ENCODE results near the gene WDFY4.

WDFY4 gene

DNA sequence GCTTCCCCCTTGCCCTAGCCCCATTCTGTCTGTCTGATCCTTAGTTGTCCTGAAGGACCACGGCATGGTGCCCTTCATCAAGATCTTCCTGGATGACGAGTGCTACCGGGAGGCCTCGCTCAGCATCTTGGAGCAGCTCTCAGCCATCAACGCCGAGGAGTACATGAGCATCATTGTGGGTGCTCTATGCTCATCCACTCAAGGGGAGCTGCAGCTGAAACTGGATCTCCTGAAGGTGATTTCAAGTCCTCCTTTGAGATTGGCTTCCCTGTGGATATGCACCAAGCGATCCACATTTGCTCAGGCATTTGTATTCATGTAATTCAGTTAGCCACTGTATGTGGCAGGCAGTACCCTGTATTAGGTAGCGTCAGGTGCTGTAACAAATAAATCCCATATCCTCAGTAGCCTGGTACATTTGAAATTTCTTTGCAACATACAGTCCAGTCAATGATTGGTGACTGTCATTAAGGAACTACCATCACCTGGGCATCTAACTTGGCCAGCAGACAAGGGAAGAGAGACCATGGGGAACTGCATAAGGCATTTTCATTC, 51.2 kb downstream of the WDFY4 start:
- H3K9ac ChIP-seq (ENCODE audit: low read length): no peak overlapping the region
- no peak overlapping the region for H2BK120ac ChIP-seq (ENCODE audit: insufficient read depth, low read length, poor library complexity)
- no peaks in the 10 kb centered on the region for H3K79me1 ChIP-seq (ENCODE audit: low read length)
- no peak overlapping the region for H4K8ac ChIP-seq (ENCODE audit: low read depth, low read length)
- no peak overlapping the region for H3K27ac ChIP-seq (ENCODE audit: low read depth, low read length)
- H2BK5ac ChIP-seq (ENCODE audit: low read depth, low read length, poor library complexity): no peak overlapping the region
- H3K27me3 ChIP-seq (ENCODE audit: insufficient read depth, low read length): no peaks in the 10 kb centered on the region
- peaks cover 4% of the 10 kb centered on the region for H3K9me3 ChIP-seq (ENCODE audit: insufficient read depth, low read depth, low read length)
- H3K4me3 ChIP-seq (ENCODE audit: low read depth, low read length): no peak overlapping the region
- H4K91ac ChIP-seq (ENCODE audit: low read depth, low read length): no peak overlapping the region
- H2AK5ac ChIP-seq (ENCODE audit: low read length): no peak overlapping the region
- H3K14ac ChIP-seq (ENCODE audit: low read length): no peak overlapping the region
- H3K4me2 ChIP-seq (ENCODE audit: low read length): no peak overlapping the region
- no peak overlapping the region for H3K18ac ChIP-seq (ENCODE audit: low read length)
- no peak overlapping the region for H3K23ac ChIP-seq (ENCODE audit: low read length)
- H3K79me2 ChIP-seq (ENCODE audit: control insufficient read depth, insufficient read depth, low read length, poor library complexity): no peaks in the 10 kb centered on the region
- no peaks in the 10 kb centered on the region for H3K4me1 ChIP-seq (ENCODE audit: control insufficient read depth in 1 of 2, insufficient read depth in 2 of 2, low read length in 2 of 2)
- H3K4ac ChIP-seq (ENCODE audit: low read depth, low read length): no peak overlapping the region
- no CpG with 5 or more reads among the region's 8 CpGs for whole genome bisulfite sequencing (ENCODE audit: extremely low coverage, insufficient coverage, insufficient read length)
- DNase-seq: no peak
- no peak overlapping the region for H4K12ac ChIP-seq (ENCODE audit: low read depth, low read length)
- H2BK12ac ChIP-seq (ENCODE audit: low read length): no peak overlapping the region
- no peaks in the 10 kb centered on the region for H3K36me3 ChIP-seq (ENCODE audit: control insufficient read depth in 1 of 2, insufficient read depth in 2 of 2, low read length in 2 of 2)
- no peak overlapping the region for H2AFZ ChIP-seq (ENCODE audit: insufficient read depth, low read length, poor library complexity)

GRCh38 chr10:48736596-48736995, 51.9 kb downstream of the WDFY4 start:
- Histone ChIP-seq H3K4ac (ENCODE audit: low read depth, low read length) (no peak overlapping the region), H3K18ac (ENCODE audit: low read length) (no peak overlapping the region), H2AK5ac (ENCODE audit: low read length) (no peak overlapping the region), H3K36me3 (ENCODE audit: control insufficient read depth in 1 of 2, insufficient read depth in 2 of 2, low read length in 2 of 2) (no peaks in the 10 kb centered on the region), H3K4me3 (ENCODE audit: low read depth, low read length) (no peak overlapping the region), H3K9me3 (ENCODE audit: insufficient read depth, low read depth, low read length) (peaks cover 1% of the 10 kb centered on the region), H3K27ac (ENCODE audit: low read depth, low read length) (no peak overlapping the region), H4K91ac (ENCODE audit: low read depth, low read length) (no peak overlapping the region), H3K79me2 (ENCODE audit: control insufficient read depth, insufficient read depth, low read length, poor library complexity) (no peaks in the 10 kb centered on the region), H3K23ac (ENCODE audit: low read length) (no peak overlapping the region), H3K9ac (ENCODE audit: low read length) (no peak overlapping the region), H3K27me3 (ENCODE audit: insufficient read depth, low read length) (no peaks in the 10 kb centered on the region), H2AFZ (ENCODE audit: insufficient read depth, low read length, poor library complexity) (no peak overlapping the region), H4K8ac (ENCODE audit: low read depth, low read length) (no peak overlapping the region), H2BK12ac (ENCODE audit: low read length) (no peak overlapping the region), H4K12ac (ENCODE audit: low read depth, low read length) (no peak overlapping the region), H3K4me1 (ENCODE audit: control insufficient read depth in 1 of 2, insufficient read depth in 2 of 2, low read length in 2 of 2) (no peaks in the 10 kb centered on the region), H2BK5ac (ENCODE audit: low read depth, low read length, poor library complexity) (no peak overlapping the region), H3K4me2 (ENCODE audit: low read length) (no peak overlapping the region), H2BK120ac (ENCODE audit: insufficient read depth, low read length, poor library complexity) (no peak overlapping the region), H3K14ac (ENCODE audit: low read length) (no peak overlapping the region), H3K79me1 (ENCODE audit: low read length) (no peaks in the 10 kb centered on the region)
- DNase-seq: no peak
- no CpG with 5 or more reads among the region's 1 CpG for WGBS (ENCODE audit: extremely low coverage, insufficient coverage, insufficient read length)

DNA sequence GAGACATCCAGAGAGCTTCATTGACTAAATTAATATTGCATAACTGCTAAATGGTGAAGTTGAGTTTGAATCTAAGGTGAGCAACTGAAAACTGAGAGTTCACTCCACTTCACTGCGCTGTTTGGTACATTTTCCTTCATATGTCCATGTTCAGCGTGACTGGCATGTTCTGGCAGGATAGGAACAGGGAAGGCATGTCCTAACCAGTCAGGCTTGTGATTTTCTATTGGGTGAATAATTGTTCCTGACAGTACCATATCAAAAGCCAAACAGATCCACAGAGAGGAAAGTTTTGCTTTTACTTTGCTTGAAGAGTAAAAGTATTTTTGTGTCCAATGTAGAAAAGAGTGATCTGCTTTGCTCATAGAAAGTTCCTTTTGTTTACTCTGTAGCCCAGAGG, 53.2 kb downstream of the WDFY4 start:
- no peaks in the 10 kb centered on the region for H3K27me3 ChIP-seq (ENCODE audit: insufficient read depth, low read length)
- no peak overlapping the region for H3K14ac ChIP-seq (ENCODE audit: low read length)
- H2BK5ac ChIP-seq (ENCODE audit: low read depth, low read length, poor library complexity): no peak overlapping the region
- no peak overlapping the region for H4K91ac ChIP-seq (ENCODE audit: low read depth, low read length)
- no peak overlapping the region for H3K23ac ChIP-seq (ENCODE audit: low read length)
- H3K4me1 ChIP-seq (ENCODE audit: control insufficient read depth in 1 of 2, insufficient read depth in 2 of 2, low read length in 2 of 2): no peaks in the 10 kb centered on the region
- no peak overlapping the region for H2AFZ ChIP-seq (ENCODE audit: insufficient read depth, low read length, poor library complexity)
- no peaks in the 10 kb centered on the region for H3K79me1 ChIP-seq (ENCODE audit: low read length)
- WGBS (ENCODE audit: extremely low coverage, insufficient coverage, insufficient read length): no CpG with 5 or more reads among the region's 2 CpGs
- no peak overlapping the region for H4K8ac ChIP-seq (ENCODE audit: low read depth, low read length)
- no peak overlapping the region for H2BK120ac ChIP-seq (ENCODE audit: insufficient read depth, low read length, poor library complexity)
- H2AK5ac ChIP-seq (ENCODE audit: low read length): no peak overlapping the region
- DNase-seq: no peak
- no peak overlapping the region for H3K4me2 ChIP-seq (ENCODE audit: low read length)
- H3K9me3 ChIP-seq (ENCODE audit: insufficient read depth, low read depth, low read length): peaks cover 1% of the 10 kb centered on the region
- no peak overlapping the region for H3K27ac ChIP-seq (ENCODE audit: low read depth, low read length)
- no peak overlapping the region for H4K12ac ChIP-seq (ENCODE audit: low read depth, low read length)
- H3K18ac ChIP-seq (ENCODE audit: low read length): no peak overlapping the region
- no peaks in the 10 kb centered on the region for H3K36me3 ChIP-seq (ENCODE audit: control insufficient read depth in 1 of 2, insufficient read depth in 2 of 2, low read length in 2 of 2)
- no peak overlapping the region for H3K4me3 ChIP-seq (ENCODE audit: low read depth, low read length)
- no peak overlapping the region for H2BK12ac ChIP-seq (ENCODE audit: low read length)
- no peaks in the 10 kb centered on the region for H3K79me2 ChIP-seq (ENCODE audit: control insufficient read depth, insufficient read depth, low read length, poor library complexity)
- H3K9ac ChIP-seq (ENCODE audit: low read length): no peak overlapping the region
- H3K4ac ChIP-seq (ENCODE audit: low read depth, low read length): no peak overlapping the region

DNA sequence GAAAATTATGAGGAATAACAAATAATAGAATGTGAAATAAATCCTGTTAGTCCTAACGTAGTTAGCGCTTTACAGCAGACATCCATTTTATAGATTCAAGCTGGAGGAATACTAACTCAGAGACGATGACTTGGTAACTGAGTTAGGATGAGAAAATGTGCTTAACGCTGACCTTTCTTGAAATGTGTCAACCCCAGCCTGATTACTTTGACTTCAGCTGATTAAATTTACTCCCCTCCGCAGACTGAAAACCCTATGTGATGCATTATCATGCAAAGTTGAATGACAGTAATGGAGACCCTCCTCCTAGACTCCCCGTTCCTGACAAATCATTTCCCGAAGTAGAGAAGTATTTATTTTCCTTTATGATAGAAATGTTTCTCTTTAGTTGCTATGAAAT, 54.5 kb downstream of the WDFY4 start:
- no peak overlapping the region for H4K12ac ChIP-seq (ENCODE audit: low read depth, low read length)
- H3K18ac ChIP-seq (ENCODE audit: low read length): no peak overlapping the region
- no peak overlapping the region for H4K8ac ChIP-seq (ENCODE audit: low read depth, low read length)
- no peak overlapping the region for H3K9ac ChIP-seq (ENCODE audit: low read length)
- H3K14ac ChIP-seq (ENCODE audit: low read length): no peak overlapping the region
- no CpG with 5 or more reads among the region's 7 CpGs for WGBS (ENCODE audit: extremely low coverage, insufficient coverage, insufficient read length)
- no peak overlapping the region for H3K4ac ChIP-seq (ENCODE audit: low read depth, low read length)
- H2AK5ac ChIP-seq (ENCODE audit: low read length): no peak overlapping the region
- no peak overlapping the region for H4K91ac ChIP-seq (ENCODE audit: low read depth, low read length)
- H3K4me3 ChIP-seq (ENCODE audit: low read depth, low read length): no peak overlapping the region
- H3K27ac ChIP-seq (ENCODE audit: low read depth, low read length): no peak overlapping the region
- no peak for DNase-seq
- H2AFZ ChIP-seq (ENCODE audit: insufficient read depth, low read length, poor library complexity): no peak overlapping the region
- no peaks in the 10 kb centered on the region for H3K79me2 ChIP-seq (ENCODE audit: control insufficient read depth, insufficient read depth, low read length, poor library complexity)
- no peaks in the 10 kb centered on the region for H3K36me3 ChIP-seq (ENCODE audit: control insufficient read depth in 1 of 2, insufficient read depth in 2 of 2, low read length in 2 of 2)
- H3K23ac ChIP-seq (ENCODE audit: low read length): no peak overlapping the region
- no peak overlapping the region for H3K4me2 ChIP-seq (ENCODE audit: low read length)
- peaks cover 1% of the 10 kb centered on the region for H3K9me3 ChIP-seq (ENCODE audit: insufficient read depth, low read depth, low read length)
- no peak overlapping the region for H2BK120ac ChIP-seq (ENCODE audit: insufficient read depth, low read length, poor library complexity)
- no peaks in the 10 kb centered on the region for H3K27me3 ChIP-seq (ENCODE audit: insufficient read depth, low read length)
- no peak overlapping the region for H2BK5ac ChIP-seq (ENCODE audit: low read depth, low read length, poor library complexity)
- no peak overlapping the region for H2BK12ac ChIP-seq (ENCODE audit: low read length)
- H3K79me1 ChIP-seq (ENCODE audit: low read length): no peaks in the 10 kb centered on the region
- H3K4me1 ChIP-seq (ENCODE audit: control insufficient read depth in 1 of 2, insufficient read depth in 2 of 2, low read length in 2 of 2): no peaks in the 10 kb centered on the region
